K562 (cell line): ENCODE data around the gene TMPO. TPM values are rescaled to one million over a fixed set of nuclear protein-coding genes. Genes with fewer than 3 reads are reported as not detected.

ENCODE experiments used
- ARID2 ChIP-seq: fragments of 450-650 bp; IDR thresholded peaks from 2 replicates; pipeline ENCODE4 v1.6.1; 2017; ENCODE audit warnings: antibody characterized with exemption, mild to moderate bottlenecking
- CHD1 ChIP-seq: fragments of 200-600 bp; sonication (generic); IDR thresholded peaks from one replicate; pipeline ENCODE4 v1.6.1; 2012; ENCODE audit warnings: mild to moderate bottlenecking, moderate library complexity, low read length, inconsistent platforms
- MEF2D ChIP-seq: conservative IDR thresholded peaks from 2 replicates; pipeline ENCODE4 v1.6.1; 2016; ENCODE audit warnings: low read depth, missing genetic modification characterization, missing compliant biosample characterization
- NCOA1 ChIP-seq: fragments of 450-650 bp; IDR thresholded peaks from 2 replicates; pipeline ENCODE4 v1.6.1; 2016; ENCODE audit warnings: low read depth
- NCOA2 ChIP-seq, 2 experiments: fragments of 450-650 bp; IDR thresholded peaks; 2 replicates each; pipeline ENCODE4 v1.6.1; 2018; ENCODE audit warnings: mild to moderate bottlenecking in 2 of 2, moderate library complexity in 1 of 2; ENCODE audit not compliant: partially characterized antibody in 2 of 2
- RAD21 ChIP-seq, 2 experiments: fragments of 250-450 bp in 1 of 2; fragments of 450-650 bp in 1 of 2; sonication (Bioruptor Pico) in 1 of 2; formaldehyde crosslinking in 1 of 2; IDR thresholded peaks in 1 of 2; conservative IDR thresholded peaks in 1 of 2; 2 replicates each; pipeline versions ENCODE4 v1.4.0 to v1.8.0; 2020 to 2022; ENCODE audit warnings: mild to moderate bottlenecking in 2 of 2, moderate library complexity in 1 of 2
- RFX7 ChIP-seq: fragments of 250-450 bp; sonication (Bioruptor Pico); IDR thresholded peaks from 2 replicates; pipeline ENCODE4 v1.5.1; 2021; ENCODE audit warnings: mild to moderate bottlenecking
- SAFB ChIP-seq: fragments of 200-400 bp; formaldehyde crosslinking; IDR thresholded peaks from 2 replicates; pipeline ENCODE4 v1.6.1; 2017; ENCODE audit warnings: low read depth, low read length, borderline replicate concordance
- TCFL5 ChIP-seq: fragments of 250-450 bp; sonication (Bioruptor Pico); conservative IDR thresholded peaks from 2 replicates; pipeline ENCODE4 v1.6.1; 2021; ENCODE audit warnings: mild to moderate bottlenecking, moderate library complexity, matching md5 sums
- ZBTB1 ChIP-seq: sonication (generic); formaldehyde crosslinking; IDR thresholded peaks from 2 replicates; pipeline ENCODE4 v1.8.1; 2023; ENCODE audit warnings: missing genetic modification reagents, low read depth, mild to moderate bottlenecking, borderline replicate concordance
- ZNF263 ChIP-seq: sonication (generic); formaldehyde crosslinking; IDR thresholded peaks from 2 replicates; pipeline ENCODE4 v1.8.0; 2022; ENCODE audit warnings: mild to moderate bottlenecking, missing genetic modification reagents, borderline replicate concordance
- ZNF3 ChIP-seq: fragments of 250-450 bp; sonication (Bioruptor Pico); IDR thresholded peaks from 2 replicates; pipeline ENCODE4 v1.5.0; 2021; ENCODE audit warnings: mild to moderate bottlenecking, moderate library complexity
- ZNF586 ChIP-seq: fragments of 450-650 bp; formaldehyde crosslinking; conservative IDR thresholded peaks from 2 replicates; pipeline ENCODE4 v1.4.0; 2020; ENCODE audit warnings: mild to moderate bottlenecking, moderate library complexity
- polyA plus RNA-seq, 8 experiments: library from polyadenylated mRNA; depleted of rRNA in 4 of 8; stranded (reverse) in 5 of 8; unstranded in 3 of 8; fragments of >200 nt; fragmentation: Nextera tagmentation in 2 of 8; fragmentation: Illumina TruSeq in 1 of 8; extraction: Ambion mirVana in 2 of 8; extraction: Trizol in 1 of 8; gene quantifications; 2 replicates each; pipeline versions ENCODE4 v1.2.1 to v1.2.3, GENCODE V29; 2011 to 2014; ENCODE audit warnings: inconsistent platforms in 1 of 8, missing spikeins in 1 of 8
- total RNA-seq, 7 experiments: library from RNA; depleted of rRNA in 6 of 7; stranded (reverse); fragments of >200 nt in 6 of 7; fragmentation: Illumina TruSeq in 2 of 7; extraction: Trizol in 2 of 7; gene quantifications; 2 replicates each; pipeline versions ENCODE4 v1.2.1 to v1.2.3, GENCODE V29; 2011 to 2021; ENCODE audit warnings: low replicate concordance in 1 of 7
- TF ChIP-seq, protein P1 (sequence below): fragments of 250-450 bp; sonication (Bioruptor Pico); IDR thresholded peaks from 2 replicates; pipeline ENCODE4 v1.8.0; 2021; ENCODE audit warnings: moderate library complexity, mild to moderate bottlenecking, inconsistent platforms
- TF ChIP-seq, protein P2 (sequence below): fragments of 200-400 bp; formaldehyde crosslinking; IDR thresholded peaks from 2 replicates; pipeline ENCODE4 v1.6.1; 2017; ENCODE audit warnings: mild to moderate bottlenecking, low read depth, low read length, moderate library complexity
- TF ChIP-seq, protein P3 (sequence below): fragments of 450-650 bp; IDR thresholded peaks from 2 replicates; pipeline ENCODE4 v1.6.1; 2016; ENCODE audit warnings: missing biosample characterization, missing genetic modification characterization
- TF ChIP-seq, protein P4 (sequence below): fragments of 250-450 bp; sonication (Bioruptor Pico); IDR thresholded peaks from 2 replicates; pipeline ENCODE4 v1.5.1; 2021; ENCODE audit warnings: mild to moderate bottlenecking
- TF ChIP-seq, protein P5 (sequence below): IDR thresholded peaks from 2 replicates; pipeline ENCODE4 v1.6.1; 2016; ENCODE audit warnings: missing genetic modification characterization, missing compliant biosample characterization

Gene TMPO
- total and polyA plus RNA-seq, 9 of the 15 experiments (the other 6 are each of a cell fraction or from before 2014, with no cell fraction given), result 62.1 to 263 (median 182) TPM

DNA sequence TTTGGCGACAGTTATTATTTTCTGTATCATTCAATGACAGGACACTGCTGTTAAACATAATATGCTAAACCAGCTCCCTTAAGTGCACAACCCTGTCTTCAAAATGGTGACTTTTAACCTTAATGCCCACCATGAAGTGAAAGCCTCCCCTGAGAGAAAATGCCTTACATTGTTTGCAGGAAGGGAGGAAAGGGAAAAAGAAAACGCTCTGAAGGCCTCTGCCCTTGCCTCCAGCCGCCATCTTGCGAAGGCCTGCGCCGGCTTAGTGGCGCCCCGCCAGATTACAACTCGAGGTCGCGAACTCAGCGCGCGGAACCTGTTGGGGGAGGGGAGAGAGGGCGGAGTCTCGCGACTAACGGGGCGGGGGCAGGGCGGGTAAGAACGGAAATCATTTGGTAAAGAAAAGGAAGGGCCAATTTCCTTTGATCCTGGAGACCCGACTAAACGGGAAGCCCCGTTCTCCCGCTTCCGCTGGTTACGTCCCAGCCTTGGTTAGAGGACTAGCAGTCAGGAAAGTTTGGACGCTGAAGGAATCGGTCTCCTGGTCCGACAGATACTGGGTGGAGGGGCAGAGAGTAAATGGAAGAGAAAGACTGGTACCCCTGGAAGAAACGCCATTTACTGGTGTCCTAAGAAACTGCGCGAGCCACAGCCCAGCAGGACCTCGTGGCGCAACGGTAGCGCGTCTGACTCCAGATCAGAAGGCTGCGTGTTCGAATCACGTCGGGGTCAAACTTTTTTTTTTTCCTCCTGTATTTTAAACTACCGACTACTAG, 11.6 kb upstream of the TMPO start (continued):
- TF ChIP-seq ZNF586 (CRISPR knock-in tag) (no peak), SAFB (no peak), NCOA2 (IDR thresholded peaks at IDR 0.05; ENCODE audit: partially characterized antibody in 2 of 2) (no peak), RFX7 (CRISPR knock-in tag) (no peak), ZNF3 (CRISPR knock-in tag) (no peak), ARID2 (no peak; the same call in 1 of the 2 replicates), MEF2D (tag) (no peak), RAD21 (CRISPR knock-in tag; conservative IDR thresholded peaks at IDR 0.05 in 1 of 2, IDR thresholded peaks at IDR 0.05 in 1 of 2) (peak in 1 of 2 experiments; percentile 6; a peak in 1 of 4 replicates), TCFL5 (CRISPR knock-in tag) (no peak), ZNF263 (CRISPR knock-in tag) (no peak), ZBTB1 (CRISPR knock-in tag) (no peak), NCOA1 (no peak), CHD1 (peak; percentile 87)
- TF ChIP-seq, protein P1, sequence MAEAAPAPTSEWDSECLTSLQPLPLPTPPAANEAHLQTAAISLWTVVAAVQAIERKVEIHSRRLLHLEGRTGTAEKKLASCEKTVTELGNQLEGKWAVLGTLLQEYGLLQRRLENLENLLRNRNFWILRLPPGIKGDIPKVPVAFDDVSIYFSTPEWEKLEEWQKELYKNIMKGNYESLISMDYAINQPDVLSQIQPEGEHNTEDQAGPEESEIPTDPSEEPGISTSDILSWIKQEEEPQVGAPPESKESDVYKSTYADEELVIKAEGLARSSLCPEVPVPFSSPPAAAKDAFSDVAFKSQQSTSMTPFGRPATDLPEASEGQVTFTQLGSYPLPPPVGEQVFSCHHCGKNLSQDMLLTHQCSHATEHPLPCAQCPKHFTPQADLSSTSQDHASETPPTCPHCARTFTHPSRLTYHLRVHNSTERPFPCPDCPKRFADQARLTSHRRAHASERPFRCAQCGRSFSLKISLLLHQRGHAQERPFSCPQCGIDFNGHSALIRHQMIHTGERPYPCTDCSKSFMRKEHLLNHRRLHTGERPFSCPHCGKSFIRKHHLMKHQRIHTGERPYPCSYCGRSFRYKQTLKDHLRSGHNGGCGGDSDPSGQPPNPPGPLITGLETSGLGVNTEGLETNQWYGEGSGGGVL (CRISPR knock-in tag), result no peak
- TF ChIP-seq, protein P2, sequence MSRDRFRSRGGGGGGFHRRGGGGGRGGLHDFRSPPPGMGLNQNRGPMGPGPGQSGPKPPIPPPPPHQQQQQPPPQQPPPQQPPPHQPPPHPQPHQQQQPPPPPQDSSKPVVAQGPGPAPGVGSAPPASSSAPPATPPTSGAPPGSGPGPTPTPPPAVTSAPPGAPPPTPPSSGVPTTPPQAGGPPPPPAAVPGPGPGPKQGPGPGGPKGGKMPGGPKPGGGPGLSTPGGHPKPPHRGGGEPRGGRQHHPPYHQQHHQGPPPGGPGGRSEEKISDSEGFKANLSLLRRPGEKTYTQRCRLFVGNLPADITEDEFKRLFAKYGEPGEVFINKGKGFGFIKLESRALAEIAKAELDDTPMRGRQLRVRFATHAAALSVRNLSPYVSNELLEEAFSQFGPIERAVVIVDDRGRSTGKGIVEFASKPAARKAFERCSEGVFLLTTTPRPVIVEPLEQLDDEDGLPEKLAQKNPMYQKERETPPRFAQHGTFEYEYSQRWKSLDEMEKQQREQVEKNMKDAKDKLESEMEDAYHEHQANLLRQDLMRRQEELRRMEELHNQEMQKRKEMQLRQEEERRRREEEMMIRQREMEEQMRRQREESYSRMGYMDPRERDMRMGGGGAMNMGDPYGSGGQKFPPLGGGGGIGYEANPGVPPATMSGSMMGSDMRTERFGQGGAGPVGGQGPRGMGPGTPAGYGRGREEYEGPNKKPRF, result no peak
- TF ChIP-seq, protein P3, sequence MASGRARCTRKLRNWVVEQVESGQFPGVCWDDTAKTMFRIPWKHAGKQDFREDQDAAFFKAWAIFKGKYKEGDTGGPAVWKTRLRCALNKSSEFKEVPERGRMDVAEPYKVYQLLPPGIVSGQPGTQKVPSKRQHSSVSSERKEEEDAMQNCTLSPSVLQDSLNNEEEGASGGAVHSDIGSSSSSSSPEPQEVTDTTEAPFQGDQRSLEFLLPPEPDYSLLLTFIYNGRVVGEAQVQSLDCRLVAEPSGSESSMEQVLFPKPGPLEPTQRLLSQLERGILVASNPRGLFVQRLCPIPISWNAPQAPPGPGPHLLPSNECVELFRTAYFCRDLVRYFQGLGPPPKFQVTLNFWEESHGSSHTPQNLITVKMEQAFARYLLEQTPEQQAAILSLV, result no peak
- TF ChIP-seq, protein P4, sequence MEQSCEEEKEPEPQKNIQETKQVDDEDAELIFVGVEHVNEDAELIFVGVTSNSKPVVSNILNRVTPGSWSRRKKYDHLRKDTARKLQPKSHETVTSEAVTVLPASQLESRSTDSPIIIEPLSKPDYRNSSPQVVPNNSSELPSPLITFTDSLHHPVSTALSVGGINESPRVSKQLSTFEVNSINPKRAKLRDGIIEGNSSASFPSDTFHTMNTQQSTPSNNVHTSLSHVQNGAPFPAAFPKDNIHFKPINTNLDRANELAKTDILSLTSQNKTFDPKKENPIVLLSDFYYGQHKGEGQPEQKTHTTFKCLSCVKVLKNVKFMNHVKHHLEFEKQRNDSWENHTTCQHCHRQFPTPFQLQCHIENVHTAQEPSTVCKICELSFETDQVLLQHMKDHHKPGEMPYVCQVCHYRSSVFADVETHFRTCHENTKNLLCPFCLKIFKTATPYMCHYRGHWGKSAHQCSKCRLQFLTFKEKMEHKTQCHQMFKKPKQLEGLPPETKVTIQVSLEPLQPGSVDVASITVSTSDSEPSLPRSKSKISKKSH (CRISPR knock-in tag), result no peak
- TF ChIP-seq, protein P5, sequence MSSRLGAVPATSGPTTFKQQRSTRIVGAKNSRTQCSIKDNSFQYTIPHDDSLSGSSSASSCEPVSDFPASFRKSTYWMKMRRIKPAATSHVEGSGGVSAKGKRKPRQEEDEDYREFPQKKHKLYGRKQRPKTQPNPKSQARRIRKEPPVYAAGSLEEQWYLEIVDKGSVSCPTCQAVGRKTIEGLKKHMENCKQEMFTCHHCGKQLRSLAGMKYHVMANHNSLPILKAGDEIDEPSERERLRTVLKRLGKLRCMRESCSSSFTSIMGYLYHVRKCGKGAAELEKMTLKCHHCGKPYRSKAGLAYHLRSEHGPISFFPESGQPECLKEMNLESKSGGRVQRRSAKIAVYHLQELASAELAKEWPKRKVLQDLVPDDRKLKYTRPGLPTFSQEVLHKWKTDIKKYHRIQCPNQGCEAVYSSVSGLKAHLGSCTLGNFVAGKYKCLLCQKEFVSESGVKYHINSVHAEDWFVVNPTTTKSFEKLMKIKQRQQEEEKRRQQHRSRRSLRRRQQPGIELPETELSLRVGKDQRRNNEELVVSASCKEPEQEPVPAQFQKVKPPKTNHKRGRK (tag), result no peak
